NCI-H146 (cell line): Measurements from ENCODE around the gene OMP.
A peak's percentile ranks its signal among the peaks of the same experiment; 100 is the strongest.
"Not testable (repeated sequence)": the region's sequence is repeated elsewhere in the genome, so short reads cannot be mapped to it uniquely, and the experiment has no call there.

Experiments
- DNase-seq: peaks from one replicate; lab custom pipeline; 2025; lab: John Stamatoyannopoulos, UW

Gene OMP

GRCh38 chr11:77087723-77088225 is 14.9 kb upstream of the OMP start:
- no peak for DNase-seq

DNA sequence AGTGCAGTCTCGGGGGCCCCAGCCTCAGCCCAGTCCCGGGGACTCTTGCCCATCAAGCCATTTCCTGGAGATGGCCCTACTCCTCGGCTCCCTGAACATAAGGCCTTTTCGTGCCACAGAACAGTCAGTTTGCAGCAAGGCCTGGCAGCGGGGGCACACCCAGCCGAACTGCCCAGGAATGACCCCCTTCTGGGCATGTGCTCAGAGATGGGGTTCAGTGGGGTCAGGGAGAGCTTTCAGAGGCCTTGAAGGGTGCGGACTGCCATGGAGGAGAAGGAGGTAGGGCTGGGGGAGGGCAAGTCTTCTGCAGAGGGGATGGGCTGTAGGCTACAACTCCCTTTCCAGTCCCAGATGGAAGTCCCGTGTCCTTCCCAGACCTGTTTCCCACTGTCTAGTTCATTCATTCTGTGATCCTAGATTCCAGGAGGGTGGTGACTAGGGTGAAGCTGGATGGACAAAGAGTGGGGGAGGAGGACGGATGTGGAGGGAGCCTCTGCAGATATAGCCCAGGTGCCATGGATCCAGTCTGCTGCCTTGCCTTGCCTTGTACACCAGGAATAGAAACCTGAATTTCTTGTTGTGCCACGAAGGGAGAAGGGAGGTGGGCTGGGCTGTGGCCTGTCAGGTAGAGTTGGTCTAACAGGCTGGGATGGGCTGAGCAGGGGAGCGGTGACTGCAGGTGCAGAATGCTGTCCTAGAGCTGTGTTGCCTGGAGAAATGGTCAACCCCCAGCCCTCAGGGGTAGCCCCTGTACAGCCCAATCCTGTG is 14.2 kb upstream of the OMP start:
- DNase-seq: no peak

- no peak for DNase-seq
Observed at GRCh38 chr11:77089004-77089545, 13.6 kb upstream of the OMP start.

- DNase-seq: no peak
Observed at GRCh38 chr11:77090046-77090372, 12.6 kb upstream of the OMP start.

DNA sequence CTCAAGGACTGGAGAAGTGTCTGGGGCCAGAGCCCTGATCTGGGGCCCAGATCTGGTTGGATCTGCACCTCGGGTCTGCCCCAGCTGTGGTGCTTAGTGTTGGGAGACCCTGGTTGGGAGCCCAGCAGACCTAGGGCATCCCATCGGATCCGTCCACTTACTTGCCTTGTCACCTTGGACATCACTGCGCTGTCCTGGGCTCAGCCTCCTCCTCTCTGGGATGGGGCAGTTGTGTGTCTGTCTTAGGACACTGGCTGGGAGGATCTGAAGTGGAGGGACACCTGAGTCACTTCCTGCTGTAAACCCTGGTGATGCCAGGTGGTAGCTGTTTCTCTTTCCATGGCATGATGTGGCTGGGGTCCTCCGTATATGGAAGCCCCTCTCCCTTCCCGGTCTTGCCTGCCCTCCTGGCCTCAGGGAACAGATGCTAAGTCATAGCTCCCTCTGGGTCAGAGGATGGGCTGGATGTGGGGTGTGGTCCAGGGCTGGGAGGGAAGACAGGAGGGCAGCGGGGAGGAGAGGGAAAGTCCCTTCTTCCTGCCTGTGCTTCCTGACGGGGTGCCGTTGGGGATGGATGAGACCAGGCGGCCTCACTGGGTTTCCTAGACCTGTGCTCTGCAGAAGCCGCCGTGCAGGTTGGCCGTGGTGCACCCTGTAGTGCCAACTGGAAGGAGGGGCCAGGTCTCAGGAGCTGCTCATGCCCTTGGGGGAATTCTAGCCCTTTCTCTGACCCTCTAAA is 12.1 kb upstream of the OMP start:
- DNase-seq: no peak

GRCh38 chr11:77091146-77091940 is 11.3 kb upstream of the OMP start:
- peak; percentile 83 for DNase-seq

GRCh38 chr11:77092382-77092781 is 10.3 kb upstream of the OMP start:
- DNase-seq: no peak

- DNase-seq: no peak
Observed at GRCh38 chr11:77093056-77093891, 9.4 kb upstream of the OMP start.

- no peak for DNase-seq
Observed at GRCh38 chr11:77093987-77094840, 8.4 kb upstream of the OMP start.

DNA sequence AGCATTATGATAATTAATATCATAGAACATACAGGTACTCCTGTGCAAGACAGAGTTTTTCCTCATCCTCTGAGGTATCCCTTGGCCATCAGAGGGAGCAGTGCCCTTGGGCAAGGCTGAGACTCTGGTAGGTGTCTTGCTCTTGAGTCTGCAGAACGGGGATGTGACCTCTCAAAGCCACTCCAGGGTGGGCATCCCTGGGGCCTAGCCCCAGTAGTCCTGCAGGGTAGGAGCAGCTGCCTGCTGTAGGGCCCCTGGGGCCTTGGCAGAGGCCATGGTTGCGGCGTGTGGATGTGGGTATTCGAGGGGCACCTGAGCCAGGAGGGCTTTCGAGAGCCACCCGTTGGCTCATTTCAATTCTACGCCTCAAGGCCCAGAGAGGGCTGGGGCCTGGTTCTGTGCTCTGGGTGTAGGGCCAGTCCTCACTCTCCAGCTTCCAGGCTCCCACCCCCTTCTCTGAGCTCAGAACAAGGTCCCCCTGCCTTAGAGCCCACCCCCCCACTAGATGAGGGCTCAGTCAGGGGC is 7.7 kb upstream of the OMP start:
- no peak for DNase-seq

DNA sequence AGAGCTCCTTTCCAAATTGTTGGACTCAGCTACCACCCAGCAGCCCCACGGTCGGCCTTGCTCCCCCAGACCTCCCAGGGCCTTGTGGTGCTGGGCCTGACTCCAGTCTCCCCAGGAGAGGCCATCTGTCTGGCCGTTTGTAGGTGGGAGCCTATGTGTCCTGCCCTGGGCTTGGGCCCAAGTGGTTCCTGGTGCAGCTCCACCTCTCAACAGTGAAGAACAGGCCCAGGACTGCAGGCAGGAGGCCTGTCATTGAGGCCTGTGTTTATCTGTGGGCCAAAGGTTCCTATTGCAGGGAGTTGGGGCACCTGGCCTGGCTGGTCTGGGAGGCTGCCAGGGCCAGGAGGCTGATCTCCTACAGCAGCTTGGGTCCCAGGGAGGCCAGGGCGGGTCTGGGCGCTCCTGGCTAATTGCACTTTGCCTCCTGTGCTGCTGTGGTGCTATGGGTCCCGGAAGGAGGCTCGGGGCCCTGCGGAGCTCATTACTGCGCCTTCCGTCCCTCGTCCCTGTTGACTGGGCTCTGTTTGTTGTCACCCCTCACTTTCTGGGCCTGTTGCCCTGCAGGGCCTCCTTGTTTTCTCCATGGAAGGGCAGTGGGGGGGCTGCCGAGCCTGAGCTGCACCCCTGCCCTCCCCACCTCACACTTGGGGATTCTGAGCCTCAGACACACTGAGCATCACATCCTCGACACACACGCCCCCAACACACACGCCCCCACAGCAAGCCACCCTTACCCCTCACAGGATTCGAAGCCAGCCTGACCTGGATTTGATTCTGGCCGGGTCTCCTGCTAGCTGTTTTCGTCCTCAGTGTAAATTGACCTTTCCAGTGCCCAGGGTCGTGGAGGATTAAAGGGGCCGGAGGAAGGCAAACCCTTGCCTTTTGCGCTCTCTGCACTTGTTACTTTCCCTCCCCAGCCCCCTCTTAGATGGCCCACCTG is 6.8 kb upstream of the OMP start:
- DNase-seq: no peak

- no peak for DNase-seq
Observed at GRCh38 chr11:77096591-77097019, 6.0 kb upstream of the OMP start.

DNA sequence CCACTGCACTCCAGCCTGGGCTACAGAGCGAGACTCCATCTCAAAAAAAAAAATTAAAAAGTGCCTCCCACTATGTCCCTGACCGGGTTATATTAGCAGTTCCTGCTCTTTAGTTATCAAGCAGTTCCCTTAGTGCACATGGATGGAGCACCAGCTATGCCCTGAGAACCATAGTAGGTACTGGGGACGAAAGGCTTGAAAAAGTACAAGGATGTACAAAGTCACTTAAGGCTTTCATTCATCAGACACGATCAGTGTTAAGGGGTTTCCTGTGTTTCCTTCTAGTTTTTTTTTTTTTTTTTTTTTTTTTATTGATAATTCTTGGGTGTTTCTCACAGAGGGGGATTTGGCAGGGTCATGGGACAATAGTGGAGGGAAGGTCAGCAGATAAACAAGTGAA is 5.5 kb upstream of the OMP start:
- DNase-seq: not testable (repeated sequence)

DNA sequence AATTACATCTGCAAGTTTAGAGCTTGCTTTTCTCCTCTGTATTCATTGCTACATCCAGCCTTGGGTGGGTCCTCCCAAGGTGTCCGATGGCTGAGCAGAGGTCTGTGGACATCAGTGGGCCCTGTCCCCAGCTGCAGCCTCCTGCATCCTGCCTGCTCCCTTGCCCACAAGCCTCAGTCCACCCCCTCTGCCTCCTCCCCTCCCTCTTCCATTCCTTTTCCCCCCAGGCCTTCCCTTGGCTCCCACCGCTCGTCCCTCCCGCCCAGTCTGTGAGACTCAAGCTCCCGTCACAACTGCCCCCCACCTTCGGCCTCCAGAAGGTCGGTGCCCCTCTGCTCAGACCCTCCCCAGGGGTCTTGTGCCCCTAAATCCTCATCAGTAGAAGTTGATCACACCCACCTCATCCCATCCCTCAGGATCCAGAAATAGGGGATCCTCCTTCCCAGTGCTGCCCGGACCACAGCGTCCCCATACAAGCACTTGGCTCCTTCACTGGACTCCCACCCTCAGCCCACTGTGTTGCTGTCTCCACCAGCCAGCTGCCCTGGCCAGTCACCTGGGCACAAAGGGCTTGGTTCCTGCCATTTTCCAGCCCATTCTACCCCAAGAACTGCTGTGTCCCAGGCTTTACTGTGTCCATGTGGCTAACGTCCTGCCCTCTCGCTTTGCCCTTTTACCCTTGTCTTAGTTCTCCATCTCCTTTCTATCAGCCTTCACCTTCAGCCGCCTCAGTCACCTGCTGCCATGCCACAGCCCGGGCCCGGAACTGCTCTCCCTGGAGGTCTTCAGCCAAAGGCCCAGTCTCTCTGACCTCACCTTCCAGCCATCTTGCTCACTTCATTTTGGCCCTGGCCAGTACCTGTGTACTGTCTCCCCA is 2.2 kb upstream of the OMP start:
- no peak for DNase-seq

- no peak for DNase-seq
Observed at GRCh38 chr11:77101043-77101537, 1.6 kb upstream of the OMP start.

GRCh38 chr11:77103319-77103718 is 679 bp downstream of the OMP start:
- no peak for DNase-seq

DNA sequence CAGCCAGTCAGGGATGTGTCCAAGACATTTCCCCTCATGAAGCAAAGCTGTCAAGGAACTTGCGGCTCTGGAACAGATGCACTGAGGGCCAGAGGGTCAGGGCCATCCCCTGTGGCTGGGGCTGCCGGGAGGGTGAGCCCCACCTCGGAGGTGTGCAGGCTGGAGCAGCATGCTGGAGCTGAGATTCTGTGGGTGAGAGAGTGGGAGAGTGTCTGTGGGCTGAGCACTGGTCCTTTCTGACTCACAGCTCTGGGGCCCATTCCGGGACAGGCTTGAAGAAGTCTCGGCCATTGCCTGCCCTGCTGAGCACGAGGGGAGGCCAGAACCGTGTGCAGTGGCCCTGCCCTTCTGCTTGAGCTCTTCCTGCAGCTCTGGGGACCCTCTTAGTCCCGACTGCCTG is 2.1 kb downstream of the OMP start:
- DNase-seq: no peak

GRCh38 chr11:77106321-77106720 is 3.7 kb downstream of the OMP start:
- no peak for DNase-seq
